HepG2 (cell line): Measurements from ENCODE around the gene OTOP1. TPM values are rescaled to one million over a fixed set of nuclear protein-coding genes. Genes with fewer than 3 reads are reported as not detected.

Experiments
- BATF2 ChIP-seq: sonication (generic); formaldehyde crosslinking; IDR thresholded peaks from 2 replicates; pipeline ENCODE4 v1.8.0; 2022; ENCODE audit warnings: mild to moderate bottlenecking, missing genetic modification reagents, moderate library complexity
- BRD4 ChIP-seq: sonication (generic); formaldehyde crosslinking; IDR thresholded peaks from 2 replicates; pipeline ENCODE4 v1.4.0; 2020; ENCODE audit warnings: missing genetic modification reagents
- FOXA3 ChIP-seq: IDR thresholded peaks from 2 replicates; pipeline ENCODE4 v1.6.1; 2016; ENCODE audit warnings: missing genetic modification reagents, missing compliant biosample characterization
- HINFP ChIP-seq: sonication (generic); formaldehyde crosslinking; IDR thresholded peaks from 2 replicates; pipeline ENCODE4 v1.4.0; 2020; ENCODE audit warnings: low read depth, mild to moderate bottlenecking, missing genetic modification reagents
- HOMEZ ChIP-seq: IDR thresholded peaks from 2 replicates; pipeline ENCODE4 v1.6.1; 2016; ENCODE audit warnings: low read depth
- KLF9 ChIP-seq: IDR thresholded peaks from 2 replicates; pipeline ENCODE4 v1.6.1; 2016; ENCODE audit warnings: low read depth
- MED13 ChIP-seq: sonication (generic); formaldehyde crosslinking; IDR thresholded peaks from 2 replicates; pipeline ENCODE4 v1.5.0; 2020; ENCODE audit warnings: missing genetic modification reagents
- MXD4 ChIP-seq: IDR thresholded peaks from 2 replicates; pipeline ENCODE4 v1.6.1; 2016; ENCODE audit warnings: mild to moderate bottlenecking, missing biosample characterization, missing genetic modification reagents
- NCOA2 ChIP-seq: sonication (generic); formaldehyde crosslinking; IDR thresholded peaks from 2 replicates; pipeline ENCODE4 v1.8.0; 2022; ENCODE audit warnings: inconsistent platforms
- PCBP2 ChIP-seq: fragments of 200-400 bp; formaldehyde crosslinking; optimal IDR thresholded peaks from 2 replicates; pipeline ENCODE3; 2018; ENCODE audit warnings: low read length, low read depth; ENCODE audit not compliant: poor library complexity, severe bottlenecking
- RNF2 ChIP-seq: fragments of 450-650 bp; conservative IDR thresholded peaks from 2 replicates; pipeline ENCODE4 v1.6.1; 2016; ENCODE audit warnings: low read depth
- SNAI1 ChIP-seq: sonication (generic); formaldehyde crosslinking; IDR thresholded peaks from 2 replicates; pipeline ENCODE4 v1.5.0; 2020; ENCODE audit warnings: mild to moderate bottlenecking, missing genetic modification reagents, borderline replicate concordance
- ZBED4 ChIP-seq: sonication (generic); formaldehyde crosslinking; IDR thresholded peaks from 2 replicates; pipeline ENCODE4 v1.4.0; 2020; ENCODE audit warnings: missing genetic modification reagents, borderline replicate concordance
- ZFX ChIP-seq: sonication (generic); formaldehyde crosslinking; IDR thresholded peaks from 2 replicates; pipeline ENCODE4 v1.4.0; 2020; ENCODE audit warnings: mild to moderate bottlenecking, low read depth, missing genetic modification reagents, moderate library complexity
- ZGPAT ChIP-seq: IDR thresholded peaks from 2 replicates; pipeline ENCODE4 v1.6.1; 2016; ENCODE audit warnings: mild to moderate bottlenecking
- ZNF33B ChIP-seq: sonication (generic); formaldehyde crosslinking; IDR thresholded peaks from 2 replicates; pipeline ENCODE4 v1.5.1; 2020; ENCODE audit warnings: mild to moderate bottlenecking, missing genetic modification reagents
- ZNF709 ChIP-seq: sonication (generic); formaldehyde crosslinking; IDR thresholded peaks from 2 replicates; pipeline ENCODE4 v1.5.0; 2020; ENCODE audit warnings: mild to moderate bottlenecking, missing genetic modification reagents
- ZNF746 ChIP-seq: sonication (generic); formaldehyde crosslinking; IDR thresholded peaks from 2 replicates; pipeline ENCODE4 v1.8.0; 2022; ENCODE audit warnings: mild to moderate bottlenecking, missing genetic modification reagents
- ZNF781 ChIP-seq: sonication (generic); formaldehyde crosslinking; IDR thresholded peaks from 2 replicates; pipeline ENCODE4 v1.5.1; 2020; ENCODE audit warnings: borderline replicate concordance, mild to moderate bottlenecking, missing genetic modification reagents; ENCODE audit errors: not compliant biosample characterization
- ZSCAN29 ChIP-seq: sonication (generic); formaldehyde crosslinking; conservative IDR thresholded peaks from 2 replicates; pipeline ENCODE4 v1.4.0; 2020; ENCODE audit warnings: mild to moderate bottlenecking, missing genetic modification reagents
- polyA plus RNA-seq, 8 experiments: library from polyadenylated mRNA; depleted of rRNA in 3 of 8; stranded (reverse) in 7 of 8; unstranded in 1 of 8; fragments of >200 nt; fragmentation: Illumina TruSeq in 4 of 8; extraction: Trizol in 4 of 8; gene quantifications; 2 replicates each; pipeline versions ENCODE4 v1.2.1 to v1.2.3, GENCODE V29; 2011 to 2016; ENCODE audit warnings: low read depth in 4 of 8, missing spikeins in 1 of 8, mixed read lengths in 1 of 8; ENCODE audit not compliant: insufficient read depth in 1 of 8
- total RNA-seq, 5 experiments: library from RNA; depleted of rRNA; stranded (reverse); fragments of >200 nt; fragmentation: Illumina TruSeq; extraction: Trizol; gene quantifications; 2 replicates each; pipeline ENCODE4 v1.2.3, GENCODE V29; 2016; ENCODE audit warnings: low read depth in 1 of 5

Gene OTOP1
- total and polyA plus RNA-seq, 2 of the 13 experiments (the other 11 are each of a cell fraction or from before 2014, with no cell fraction given): not detected

- peak; percentile 89; the same call in 1 of the 2 replicates for TF ChIP-seq ZBED4 (CRISPR knock-in tag)
- TF ChIP-seq PCBP2: no peak
- peak; percentile 36; the same call in 1 of the 2 replicates for TF ChIP-seq NCOA2 (CRISPR knock-in tag)
- TF ChIP-seq BRD4 (CRISPR knock-in tag): peak; percentile 94; the same call in 1 of the 2 replicates
- peak; percentile 51 for TF ChIP-seq MED13 (CRISPR knock-in tag)
- TF ChIP-seq BATF2: peak; percentile 75; the same call in 1 of the 2 replicates
- TF ChIP-seq HINFP: peak; percentile 99
- TF ChIP-seq ZGPAT (CRISPR knock-in tag): peak; percentile 95
- TF ChIP-seq KLF9 (CRISPR knock-in tag): peak; percentile 25; the same call in 1 of the 2 replicates
- peak; percentile 38; the same call in 1 of the 2 replicates for TF ChIP-seq FOXA3 (CRISPR knock-in tag)
- TF ChIP-seq ZNF709 (CRISPR knock-in tag): peak; percentile 34; the same call in 1 of the 2 replicates
- TF ChIP-seq ZSCAN29 (CRISPR knock-in tag): 0 out of 2 replicates have a peak, but pooled peaks have one; percentile 72
- TF ChIP-seq RNF2: peak; percentile 32
- peak; percentile 65; the same call in 1 of the 2 replicates for TF ChIP-seq SNAI1 (CRISPR knock-in tag)
- TF ChIP-seq ZNF33B (CRISPR knock-in tag): no peak
- peak; percentile 9 for TF ChIP-seq ZNF781
- TF ChIP-seq ZNF746 (CRISPR knock-in tag): no peak
- TF ChIP-seq HOMEZ: no peak
- TF ChIP-seq ZFX (CRISPR knock-in tag): peak; percentile 93
- TF ChIP-seq MXD4 (CRISPR knock-in tag): peak; percentile 45; the same call in 1 of the 2 replicates
These were observed 21.5 kb upstream of the OTOP1 start, which contains the start of gene TMEM128 (continued) for GRCh38 chr4:4248029-4248884.
